ENCODE results near the gene GPR37L1.
"Not testable (repeated sequence)": the region's sequence is repeated elsewhere in the genome, so short reads cannot be mapped to it uniquely, and the experiment has no call there.

The GPR37L1 gene

DNA sequence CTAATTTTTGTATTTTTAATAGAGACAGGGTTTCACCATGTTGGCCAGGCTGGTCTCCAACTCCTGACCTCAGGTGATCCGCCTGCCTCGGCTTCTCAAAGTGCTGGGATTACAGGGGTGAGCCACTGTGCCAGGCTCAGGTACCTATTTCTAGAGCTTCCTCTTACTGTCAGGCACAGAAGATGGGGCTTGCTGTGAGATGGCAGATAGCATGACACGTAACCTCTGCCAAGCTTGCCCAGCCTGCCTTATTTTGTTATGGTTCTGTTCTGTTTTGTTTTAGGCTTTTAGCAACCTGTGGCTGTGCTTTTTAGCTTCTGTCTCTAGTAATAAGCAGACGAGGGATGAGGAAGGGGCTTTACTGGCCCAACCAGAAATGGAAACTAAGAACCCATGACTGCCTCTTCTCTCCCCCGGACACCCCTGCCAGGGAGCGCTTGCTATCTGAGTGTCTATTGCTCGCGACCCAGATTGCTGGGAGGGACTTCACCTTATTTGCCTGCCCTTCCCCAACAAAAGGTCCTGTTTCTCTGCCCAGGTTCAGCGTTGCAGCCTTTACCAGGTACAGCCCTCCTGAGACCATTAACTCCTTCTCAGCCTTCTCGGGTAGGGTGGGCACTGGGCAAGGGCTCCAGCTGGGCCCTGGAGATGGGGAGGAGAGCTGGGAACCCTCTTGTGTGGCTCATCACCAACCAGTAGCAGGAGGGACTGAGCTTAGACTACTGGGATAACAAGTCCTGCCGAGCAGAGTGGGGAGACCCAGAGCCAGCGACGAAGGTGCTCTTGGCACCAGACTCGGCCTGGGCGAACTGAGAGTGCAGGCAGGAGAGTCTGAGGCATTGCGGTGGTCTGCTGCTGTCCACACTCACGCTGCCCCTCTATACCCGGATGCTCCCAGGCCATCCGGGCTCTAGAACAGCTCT, 57.4 kb downstream of the GPR37L1 start:
- Histone ChIP-seq H3K9me3 (replicated peaks; ENCODE audit: insufficient read depth, low read length) (no peaks in the 10 kb centered on the region), H3K4me1 (ENCODE audit: low read length) (no peaks in the 10 kb centered on the region), H3K4me2 (ENCODE audit: low read depth, low read length) (no peak overlapping the region), H3F3A (ENCODE audit: insufficient read depth, low read length) (no peaks in the 10 kb centered on the region), H3K27me3 (replicated peaks; ENCODE audit: insufficient read depth, low read length) (peaks cover 2% of the 10 kb centered on the region), H3K9ac (ENCODE audit: low read length) (no peak overlapping the region), H2AFZ (ENCODE audit: low read length) (no peak overlapping the region), H4K20me1 (ENCODE audit: insufficient read depth, low read length) (no peaks in the 10 kb centered on the region), H3K27ac (ENCODE audit: low read length) (no peak overlapping the region), H3K9me2 (replicated peaks; ENCODE audit: insufficient read depth, low read length) (no peaks in the 10 kb centered on the region), H3K79me2 (ENCODE audit: low read length) (no peaks in the 10 kb centered on the region), H3K4me3 (ENCODE audit: low read length) (no peak overlapping the region), H3K36me3 (replicated peaks; ENCODE audit: insufficient read depth, low read length) (no peaks in the 10 kb centered on the region)
- no peak for DNase-seq
- TF ChIP-seq EZH2phosphoT487 (IDR thresholded peaks at IDR 0.05; ENCODE audit: low read length): no peak
- TF ChIP-seq, protein P1, sequence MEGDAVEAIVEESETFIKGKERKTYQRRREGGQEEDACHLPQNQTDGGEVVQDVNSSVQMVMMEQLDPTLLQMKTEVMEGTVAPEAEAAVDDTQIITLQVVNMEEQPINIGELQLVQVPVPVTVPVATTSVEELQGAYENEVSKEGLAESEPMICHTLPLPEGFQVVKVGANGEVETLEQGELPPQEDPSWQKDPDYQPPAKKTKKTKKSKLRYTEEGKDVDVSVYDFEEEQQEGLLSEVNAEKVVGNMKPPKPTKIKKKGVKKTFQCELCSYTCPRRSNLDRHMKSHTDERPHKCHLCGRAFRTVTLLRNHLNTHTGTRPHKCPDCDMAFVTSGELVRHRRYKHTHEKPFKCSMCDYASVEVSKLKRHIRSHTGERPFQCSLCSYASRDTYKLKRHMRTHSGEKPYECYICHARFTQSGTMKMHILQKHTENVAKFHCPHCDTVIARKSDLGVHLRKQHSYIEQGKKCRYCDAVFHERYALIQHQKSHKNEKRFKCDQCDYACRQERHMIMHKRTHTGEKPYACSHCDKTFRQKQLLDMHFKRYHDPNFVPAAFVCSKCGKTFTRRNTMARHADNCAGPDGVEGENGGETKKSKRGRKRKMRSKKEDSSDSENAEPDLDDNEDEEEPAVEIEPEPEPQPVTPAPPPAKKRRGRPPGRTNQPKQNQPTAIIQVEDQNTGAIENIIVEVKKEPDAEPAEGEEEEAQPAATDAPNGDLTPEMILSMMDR (IDR thresholded peaks at IDR 0.05; ENCODE audit: low read length): no peak
- TF ChIP-seq EZH2 (optimal IDR thresholded peaks at IDR 0.05; ENCODE audit: low read depth, low read length): no peak

DNA sequence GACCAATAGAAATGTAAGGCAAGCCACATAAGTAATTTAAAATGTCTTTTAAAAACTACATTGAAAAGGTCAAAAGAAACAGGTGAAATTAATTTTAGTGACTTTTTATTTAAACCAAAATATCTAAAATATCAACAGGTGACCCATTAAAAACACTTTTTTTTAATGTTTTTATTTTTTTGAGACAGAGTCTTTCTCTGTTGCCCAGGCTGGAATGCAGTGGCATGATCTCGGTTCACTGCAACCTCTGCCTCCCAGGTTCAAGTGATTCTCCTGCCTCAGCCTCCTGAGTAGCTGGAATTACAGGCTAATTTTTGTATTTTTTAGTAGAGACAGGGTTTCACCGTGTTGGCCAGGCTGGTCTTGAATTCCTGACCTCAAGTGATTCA, 58.0 kb downstream of the GPR37L1 start:
- not testable (repeated sequence) for H3F3A ChIP-seq (ENCODE audit: insufficient read depth, low read length); H3K27me3 ChIP-seq (replicated peaks; ENCODE audit: insufficient read depth, low read length); H3K4me1 ChIP-seq (ENCODE audit: low read length); H3K4me3 ChIP-seq (ENCODE audit: low read length); H3K36me3 ChIP-seq (replicated peaks; ENCODE audit: insufficient read depth, low read length); H4K20me1 ChIP-seq (ENCODE audit: insufficient read depth, low read length); DNase-seq; H3K9me3 ChIP-seq (replicated peaks; ENCODE audit: insufficient read depth, low read length); H3K27ac ChIP-seq (ENCODE audit: low read length); H2AFZ ChIP-seq (ENCODE audit: low read length); H3K9ac ChIP-seq (ENCODE audit: low read length); H3K9me2 ChIP-seq (replicated peaks; ENCODE audit: insufficient read depth, low read length); H3K4me2 ChIP-seq (ENCODE audit: low read depth, low read length); H3K79me2 ChIP-seq (ENCODE audit: low read length)

DNA sequence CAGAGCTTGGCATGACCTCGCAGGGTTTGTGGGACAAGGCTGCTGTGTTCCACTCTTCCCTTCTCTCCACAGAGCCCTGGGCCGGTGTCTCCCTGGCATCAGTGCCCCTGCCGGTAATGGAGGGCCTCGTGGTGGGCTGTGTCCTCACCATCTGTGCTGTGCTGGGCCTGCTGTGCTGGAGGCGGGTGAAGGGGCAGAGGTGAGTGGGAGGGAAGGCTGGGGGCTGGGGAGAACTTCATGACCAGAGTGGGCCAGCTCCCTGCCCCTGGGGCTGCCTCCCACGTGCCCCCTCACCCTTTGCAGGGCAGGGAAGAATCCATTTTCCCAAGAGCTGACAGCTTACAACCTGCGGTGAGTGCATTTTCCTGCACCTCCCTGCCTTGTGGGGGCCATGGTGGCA, 58.9 kb downstream of the GPR37L1 start:
- Histone ChIP-seq H3K27ac (ENCODE audit: low read length) (no peak overlapping the region), H3K36me3 (replicated peaks; ENCODE audit: insufficient read depth, low read length) (no peaks in the 10 kb centered on the region), H3K9ac (ENCODE audit: low read length) (no peak overlapping the region), H2AFZ (ENCODE audit: low read length) (no peak overlapping the region), H3K9me3 (replicated peaks; ENCODE audit: insufficient read depth, low read length) (no peaks in the 10 kb centered on the region), H3K79me2 (ENCODE audit: low read length) (no peaks in the 10 kb centered on the region), H4K20me1 (ENCODE audit: insufficient read depth, low read length) (no peaks in the 10 kb centered on the region), H3F3A (ENCODE audit: insufficient read depth, low read length) (no peaks in the 10 kb centered on the region), H3K27me3 (replicated peaks; ENCODE audit: insufficient read depth, low read length) (peaks cover 15% of the 10 kb centered on the region), H3K4me3 (ENCODE audit: low read length) (no peak overlapping the region), H3K4me1 (ENCODE audit: low read length) (no peaks in the 10 kb centered on the region), H3K4me2 (ENCODE audit: low read depth, low read length) (no peak overlapping the region), H3K9me2 (replicated peaks; ENCODE audit: insufficient read depth, low read length) (no peaks in the 10 kb centered on the region)
- TF ChIP-seq EZH2 (optimal IDR thresholded peaks at IDR 0.05; ENCODE audit: low read depth, low read length) (no peak), EZH2phosphoT487 (IDR thresholded peaks at IDR 0.05; ENCODE audit: low read length) (no peak)
- TF ChIP-seq, protein P1 (IDR thresholded peaks at IDR 0.05; ENCODE audit: low read length): no peak
- DNase-seq: no peak
